Liver (tissue), 9 donors: ENCODE measurements around the gene MON2. TPM values are rescaled to one million over a fixed set of nuclear protein-coding genes. Genes with fewer than 3 reads are reported as not detected.

Experiments used
- DNase-seq: peaks from one replicate; pipeline ENCODE4 v3.0.0-alpha.2; 2017; ENCODE audit warnings: low spot score
- H3K27ac ChIP-seq, 2 donors: one replicate each; pipeline ENCODE4 v1.7.0; 2013; ENCODE audit warnings: inconsistent platforms in 2 of 2, low read length in 2 of 2, control low read depth in 1 of 2, low read depth in 1 of 2, mild to moderate bottlenecking in 1 of 2
- H3K27me3 ChIP-seq, 4 donors: one replicate each; pipeline versions ENCODE4 v1.6.1 to v1.7.0; 2013; ENCODE audit warnings: low read length in 3 of 4, inconsistent platforms in 1 of 4, mild to moderate bottlenecking in 1 of 4, moderate library complexity in 1 of 4; ENCODE audit not compliant: control insufficient read depth in 4 of 4, insufficient read depth in 4 of 4
- H3K36me3 ChIP-seq, 4 donors: one replicate each; pipeline versions ENCODE4 v1.6.1 to v1.7.0; 2013; ENCODE audit warnings: low read length in 3 of 4, mild to moderate bottlenecking in 3 of 4, low read depth in 1 of 4, moderate library complexity in 1 of 4; ENCODE audit not compliant: control insufficient read depth in 4 of 4, insufficient read depth in 3 of 4
- H3K4me1 ChIP-seq, 4 donors: one replicate each; pipeline versions ENCODE4 v1.6.1 to v1.7.0; 2013; ENCODE audit warnings: low read length in 3 of 4, mild to moderate bottlenecking in 3 of 4, moderate library complexity in 1 of 4; ENCODE audit not compliant: control insufficient read depth in 4 of 4, insufficient read depth in 4 of 4
- H3K4me3 ChIP-seq, 3 donors: one replicate each; pipeline versions ENCODE4 v1.6.1 to v1.7.0; 2013; ENCODE audit warnings: low read length in 3 of 3, control low read depth in 1 of 3, low read depth in 1 of 3, mild to moderate bottlenecking in 1 of 3
- H3K9ac ChIP-seq, 2 donors: one replicate each; pipeline ENCODE4 v1.7.0; 2013; ENCODE audit warnings: low read length in 2 of 2, mild to moderate bottlenecking in 2 of 2, moderate library complexity in 2 of 2, control low read depth in 1 of 2, low read depth in 1 of 2
- H3K9me3 ChIP-seq, 4 donors: one replicate each; pipeline versions ENCODE4 v1.6.1 to v1.7.0; 2013; ENCODE audit warnings: low read length in 3 of 4; ENCODE audit not compliant: control insufficient read depth in 4 of 4
- ATF3 ChIP-seq: IDR thresholded peaks from 2 replicates; pipeline ENCODE4 v1.6.1; 2016; ENCODE audit warnings: antibody characterized with exemption
- EGR1 ChIP-seq, 2 donors: IDR thresholded peaks; 2 replicates each; pipeline ENCODE4 v1.6.1; 2016 to 2018; ENCODE audit warnings: antibody characterized with exemption in 2 of 2, low read depth in 2 of 2
- FOXA1 ChIP-seq: IDR thresholded peaks from 2 replicates; pipeline ENCODE4 v1.6.1; 2016; ENCODE audit warnings: antibody characterized with exemption
- GABPA ChIP-seq, 2 donors: IDR thresholded peaks in 1 of 2; conservative IDR thresholded peaks in 1 of 2; 2 replicates each; pipeline ENCODE4 v1.6.1; 2016; ENCODE audit warnings: antibody characterized with exemption in 2 of 2, mild to moderate bottlenecking in 1 of 2, moderate library complexity in 1 of 2
- HNF4A ChIP-seq, 2 donors: conservative IDR thresholded peaks; 2 replicates each; pipeline ENCODE4 v1.6.1; 2016; ENCODE audit warnings: antibody characterized with exemption in 2 of 2, mild to moderate bottlenecking in 2 of 2
- HNF4G ChIP-seq: IDR thresholded peaks from 2 replicates; pipeline ENCODE4 v1.6.1; 2016; ENCODE audit warnings: antibody characterized with exemption
- JUND ChIP-seq, 2 donors: IDR thresholded peaks; 2 replicates each; pipeline ENCODE4 v1.6.1; 2016; ENCODE audit warnings: antibody characterized with exemption in 2 of 2
- MAX ChIP-seq: IDR thresholded peaks from 2 replicates; pipeline ENCODE4 v1.6.1; 2016; ENCODE audit warnings: antibody characterized with exemption
- RXRA ChIP-seq, 2 donors: IDR thresholded peaks; 2 replicates each; pipeline ENCODE4 v1.6.1; 2017 to 2018; ENCODE audit warnings: antibody characterized with exemption in 2 of 2, mild to moderate bottlenecking in 1 of 2
- SP1 ChIP-seq: IDR thresholded peaks from 2 replicates; pipeline ENCODE4 v1.6.1; 2018; ENCODE audit warnings: antibody characterized with exemption, mild to moderate bottlenecking
- YY1 ChIP-seq: IDR thresholded peaks from 2 replicates; pipeline ENCODE4 v1.6.1; 2016; ENCODE audit warnings: antibody characterized with exemption, mild to moderate bottlenecking
- ZBTB33 ChIP-seq: IDR thresholded peaks from 2 replicates; pipeline ENCODE4 v1.6.1; 2016; ENCODE audit warnings: antibody characterized with exemption
- WGBS: extraction: QIAGEN DNeasy Blood & Tissue Kit; methylation state at CpG from one replicate; pipeline ENCODE4 v1.1.7; 2013; 5-methylcytosine and 5-hydroxymethylcytosine counted together
- polyA plus RNA-seq, 2 donors: library from polyadenylated mRNA; stranded (reverse) in 1 of 2; unstranded in 1 of 2; fragments of 200-250 nt in 1 of 2; fragments of >200 nt in 1 of 2; fragmentation: Nextera tagmentation in 1 of 2; extraction: Ambion mirVana in 1 of 2; gene quantifications; one replicate each; pipeline versions ENCODE4 v1.2.1 to v1.2.3, GENCODE V29; 2013 to 2015
- total RNA-seq, 2 donors: library from RNA; depleted of rRNA; stranded (reverse); fragments of >200 nt; gene quantifications; one replicate each; pipeline ENCODE4 v1.2.3, GENCODE V29; 2014
- donor health status: healthy.
- donor health status: healthy.
- donor health status: healthy.
- donor health status: healthy.
- donor health status: healthy.

Gene MON2
- total and polyA plus RNA-seq, 4 donors: 7.5 to 69.9 (median 25.8) TPM

GRCh38 chr12:62604373-62604772, 137.7 kb downstream of the MON2 start:
- Histone ChIP-seq H3K27me3 (no peaks in the 10 kb centered on the region), H3K9ac (no peak overlapping the region), H3K27ac (no peak overlapping the region), H3K4me1 (peaks cover 0 to 12% (median 6%) of the 10 kb centered on the region in 4 donors), H3K36me3 (no peaks in the 10 kb centered on the region), H3K4me3 (peak overlapping the region in 1 of 3 donors; percentile 90), H3K9me3 (no peaks in the 10 kb centered on the region)
- TF ChIP-seq YY1 (no peak), MAX (no peak), JUND (IDR thresholded peaks at IDR 0.05) (no peak), SP1 (no peak), HNF4A (conservative IDR thresholded peaks at IDR 0.05) (no peak), EGR1 (IDR thresholded peaks at IDR 0.05; ENCODE audit: low read depth in 2 of 2) (no peak), FOXA1 (no peak), ZBTB33 (no peak), ATF3 (no peak)
- WGBS: 85% methylated on average over 1 of the region's 1 CpG
- no peak for DNase-seq

GRCh38 chr12:62604871-62605270, 138.2 kb downstream of the MON2 start:
- no peaks in the 10 kb centered on the region for H3K36me3 ChIP-seq
- no peaks in the 10 kb centered on the region for H3K27me3 ChIP-seq
- no peaks in the 10 kb centered on the region for H3K9me3 ChIP-seq
- peaks cover 0 to 12% (median 6%) of the 10 kb centered on the region in 4 donors for H3K4me1 ChIP-seq
- no peak overlapping the region for H3K9ac ChIP-seq
- H3K4me3 ChIP-seq: no peak overlapping the region
- TF ChIP-seq RXRA (IDR thresholded peaks at IDR 0.05) (no peak), GABPA (IDR thresholded peaks at IDR 0.05 in 1 of 2, conservative IDR thresholded peaks at IDR 0.05 in 1 of 2) (no peak), HNF4G (no peak), FOXA1 (no peak)
- H3K27ac ChIP-seq: no peak overlapping the region
- WGBS: 80% methylated on average over 4 of the region's 4 CpGs
- no peak for DNase-seq

GRCh38 chr12:62605981-62606380, 139.4 kb downstream of the MON2 start:
- no peak overlapping the region for H3K4me3 ChIP-seq
- over 99% methylated on average over 2 of the region's 2 CpGs for WGBS

More at GRCh38 chr12:62605981-62606380, 139.4 kb downstream of the MON2 start:
- Histone ChIP-seq H3K27ac (no peak overlapping the region), H3K4me1 (peaks cover 0 to 12% (median 6%) of the 10 kb centered on the region in 4 donors), H3K36me3 (no peaks in the 10 kb centered on the region), H3K9me3 (no peaks in the 10 kb centered on the region), H3K9ac (no peak overlapping the region), H3K27me3 (no peaks in the 10 kb centered on the region)
- TF ChIP-seq ATF3: no peak
- no peak for TF ChIP-seq RXRA (IDR thresholded peaks at IDR 0.05)
- TF ChIP-seq HNF4A (conservative IDR thresholded peaks at IDR 0.05): no peak
- DNase-seq: no peak
